CD4-positive, alpha-beta T cell (primary cell): ENCODE data around the gene KLHL35. TPM values are rescaled to one million over a fixed set of nuclear protein-coding genes. Genes with fewer than 3 reads are reported as not detected.

Experiments used
- ATAC-seq: fragments of 200-7000 bp; cut with Tn5 transposase; one replicate; pipeline ENCODE4 v1.10.0; 2022; ENCODE audit warnings: mild to moderate bottlenecking; ENCODE audit not compliant: poor library complexity
- CTCF ChIA-PET: fragments of 350-600 bp; sonication (Branson Sonifier 250); formaldehyde crosslinking; loops from one replicate; lab custom pipeline; 2021; ENCODE audit warnings: antibody characterized with exemption, inconsistent platforms; lab: Charles Lee
- POLR2A ChIA-PET: fragments of 350-600 bp; sonication (Branson Sonifier 250); formaldehyde crosslinking; loops from one replicate; lab custom pipeline; 2021; ENCODE audit warnings: antibody characterized with exemption, inconsistent platforms; lab: Charles Lee
- DNase-seq, 14 experiments: peaks; one replicate each; pipeline ENCODE4 v3.0.0-alpha.2; 2013 to 2020; ENCODE audit warnings: mixed read lengths in 2 of 14
- H3K27ac ChIP-seq, 2 donors: one replicate each; pipeline versions ENCODE4 v1.5.1 to v1.7.0; 2013; ENCODE audit warnings: low read length in 2 of 2, low read depth in 1 of 2, mild to moderate bottlenecking in 1 of 2
- H3K27me3 ChIP-seq, 2 experiments: 1 replicate in 1 of 2; 2 replicates in 1 of 2; pipeline versions ENCODE4 v1.6.1 to v1.7.0; 2013; ENCODE audit warnings: low read length in 2 of 2, control low read depth in 1 of 2, mild to moderate bottlenecking in 1 of 2, moderate library complexity in 1 of 2; ENCODE audit not compliant: insufficient read depth in 2 of 2, control insufficient read depth in 1 of 2
- H3K36me3 ChIP-seq: one replicate; pipeline ENCODE4 v1.6.1; 2013; ENCODE audit warnings: low read length, control low read depth; ENCODE audit not compliant: insufficient read depth
- H3K4me1 ChIP-seq: one replicate; pipeline ENCODE4 v1.6.1; 2013; ENCODE audit warnings: low read length, control low read depth; ENCODE audit not compliant: insufficient read depth
- H3K4me3 ChIP-seq: one replicate; pipeline ENCODE4 v1.5.1; 2013; ENCODE audit warnings: mild to moderate bottlenecking, low read length, moderate library complexity
- H3K9me3 ChIP-seq, 2 experiments: 1 replicate in 1 of 2; 2 replicates in 1 of 2; pipeline versions ENCODE4 v1.6.1 to v1.7.0; 2013; ENCODE audit warnings: low read length in 2 of 2, mild to moderate bottlenecking in 2 of 2, control low read depth in 1 of 2, moderate library complexity in 1 of 2; ENCODE audit not compliant: control insufficient read depth in 1 of 2, insufficient read depth in 1 of 2
- H3K27ac Mint-ChIP-seq: one replicate; pipeline ENCODE4 v1.8.0; 2020; ENCODE audit warnings: mixed read lengths
- H3K27me3 Mint-ChIP-seq: one replicate; pipeline ENCODE4 v1.8.0; 2021; ENCODE audit warnings: mixed read lengths
- H3K36me3 Mint-ChIP-seq: one replicate; pipeline ENCODE4 v1.8.0; 2021; ENCODE audit warnings: low read depth, mixed read lengths
- H3K4me1 Mint-ChIP-seq: one replicate; pipeline ENCODE4 v1.8.0; 2021; ENCODE audit warnings: low read depth, mixed read lengths
- H3K4me3 Mint-ChIP-seq: one replicate; pipeline ENCODE4 v1.8.0; 2020; ENCODE audit warnings: mild to moderate bottlenecking, mixed read lengths
- H3K9me3 Mint-ChIP-seq: one replicate; pipeline ENCODE4 v1.8.0; 2020; ENCODE audit warnings: mixed read lengths
- intact Hi-C, 2 experiments: fragments of 100-400 bp; cut with DNase I in 1 of 2; cut with micrococcal nuclease in 1 of 2; formaldehyde crosslinking; loops; one replicate each; pipeline versions ENCODE4 v1.15.1 to v1.9.0; 2023 to 2025; cut with DNase I, micrococcal nuclease
- total RNA-seq, 174 experiments: library from RNA in 2 of 174; stranded (reverse) in 2 of 174; gene quantifications; one replicate each; pipeline ENCODE4 v1.2.3 and lab custom pipeline; 2021 to 2026
- TF ChIP-seq, protein P1 (sequence below): fragments of 200-600 bp; IDR thresholded peaks from one replicate; pipeline ENCODE4 v1.8.0; 2022; ENCODE audit warnings: antibody characterized with exemption, mild to moderate bottlenecking

The KLHL35 gene
- total RNA-seq, 2 experiments from 2014 or later, result 0.33 to 0.81 TPM

DNA sequence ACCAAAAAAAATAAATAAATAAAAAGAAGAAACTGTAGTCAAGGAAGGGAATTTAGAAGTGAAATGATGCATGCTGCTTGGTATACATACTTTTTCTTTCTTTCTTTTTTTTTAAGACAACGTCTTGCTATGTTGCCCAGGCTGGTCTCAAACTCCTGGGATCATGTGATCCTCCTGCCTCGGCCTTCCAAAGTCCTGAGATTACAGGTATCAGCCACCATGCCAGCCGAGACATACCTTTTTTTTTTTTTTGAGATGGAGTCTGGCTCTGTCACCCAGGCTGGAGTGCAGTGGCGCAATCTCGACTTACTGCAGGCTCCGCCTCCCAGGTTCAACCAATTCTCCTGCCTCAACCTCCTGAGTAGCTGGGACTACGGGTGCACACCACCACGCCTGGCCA lies 59.8 kb downstream of the KLHL35 start:
- peaks cover 9% of the 10 kb centered on the region for H3K4me1 Mint-ChIP-seq
- ChIA-PET POLR2A (no interaction called here), CTCF (no interaction called here)
- H3K4me3 Mint-ChIP-seq, result no peak overlapping the region
- no peak overlapping the region for H3K27ac ChIP-seq
- no peak overlapping the region for H3K4me3 ChIP-seq
- peaks cover 0 to 11% of the 10 kb centered on the region in 2 experiments for H3K9me3 ChIP-seq
- peaks cover 7% of the 10 kb centered on the region for H3K4me1 ChIP-seq
- H3K27ac Mint-ChIP-seq, result no peak overlapping the region
- no peaks in the 10 kb centered on the region for H3K36me3 ChIP-seq
- intact Hi-C loops, result no loop called here
- H3K36me3 Mint-ChIP-seq, result no peaks in the 10 kb centered on the region
- DNase-seq (no peak), ATAC-seq (no peak)
- no peaks in the 10 kb centered on the region for H3K27me3 ChIP-seq
- no peaks in the 10 kb centered on the region for H3K27me3 Mint-ChIP-seq
- TF ChIP-seq, protein P1, sequence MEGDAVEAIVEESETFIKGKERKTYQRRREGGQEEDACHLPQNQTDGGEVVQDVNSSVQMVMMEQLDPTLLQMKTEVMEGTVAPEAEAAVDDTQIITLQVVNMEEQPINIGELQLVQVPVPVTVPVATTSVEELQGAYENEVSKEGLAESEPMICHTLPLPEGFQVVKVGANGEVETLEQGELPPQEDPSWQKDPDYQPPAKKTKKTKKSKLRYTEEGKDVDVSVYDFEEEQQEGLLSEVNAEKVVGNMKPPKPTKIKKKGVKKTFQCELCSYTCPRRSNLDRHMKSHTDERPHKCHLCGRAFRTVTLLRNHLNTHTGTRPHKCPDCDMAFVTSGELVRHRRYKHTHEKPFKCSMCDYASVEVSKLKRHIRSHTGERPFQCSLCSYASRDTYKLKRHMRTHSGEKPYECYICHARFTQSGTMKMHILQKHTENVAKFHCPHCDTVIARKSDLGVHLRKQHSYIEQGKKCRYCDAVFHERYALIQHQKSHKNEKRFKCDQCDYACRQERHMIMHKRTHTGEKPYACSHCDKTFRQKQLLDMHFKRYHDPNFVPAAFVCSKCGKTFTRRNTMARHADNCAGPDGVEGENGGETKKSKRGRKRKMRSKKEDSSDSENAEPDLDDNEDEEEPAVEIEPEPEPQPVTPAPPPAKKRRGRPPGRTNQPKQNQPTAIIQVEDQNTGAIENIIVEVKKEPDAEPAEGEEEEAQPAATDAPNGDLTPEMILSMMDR, result no peak
- H3K9me3 Mint-ChIP-seq, result no peaks in the 10 kb centered on the region

Other genes starting within 250 kb of the KLHL35 start
- gene TPBGL, start 192.4 kb downstream of the KLHL35 start, total RNA-seq, result under 1 TPM; 0.78 to 0.80 TPM
- gene ARRB1, start 81.5 kb downstream of the KLHL35 start, total RNA-seq, result 10 to 100 TPM; 26.7 to 27.8 TPM
- 1,000 to 10,000 TPM; 4,753 to 4,828 TPM for gene RPS3, start 33.7 kb downstream of the KLHL35 start, total RNA-seq
- 100 to 1,000 TPM in 1 of 2 experiments, 10 to 100 TPM in 1; 91.6 to 101 TPM for gene GDPD5, start 92.7 kb upstream of the KLHL35 start, total RNA-seq
- gene SERPINH1, start 129.1 kb upstream of the KLHL35 start, total RNA-seq, result 1 to 10 TPM; 3.5 to 4.1 TPM
- not detected for gene MAP6, start 235.8 kb upstream of the KLHL35 start, total RNA-seq